ENCODE measurements around the gene VSIR.
A peak's percentile ranks its signal among the peaks of the same experiment; 100 is the strongest.

VSIR gene

DNA sequence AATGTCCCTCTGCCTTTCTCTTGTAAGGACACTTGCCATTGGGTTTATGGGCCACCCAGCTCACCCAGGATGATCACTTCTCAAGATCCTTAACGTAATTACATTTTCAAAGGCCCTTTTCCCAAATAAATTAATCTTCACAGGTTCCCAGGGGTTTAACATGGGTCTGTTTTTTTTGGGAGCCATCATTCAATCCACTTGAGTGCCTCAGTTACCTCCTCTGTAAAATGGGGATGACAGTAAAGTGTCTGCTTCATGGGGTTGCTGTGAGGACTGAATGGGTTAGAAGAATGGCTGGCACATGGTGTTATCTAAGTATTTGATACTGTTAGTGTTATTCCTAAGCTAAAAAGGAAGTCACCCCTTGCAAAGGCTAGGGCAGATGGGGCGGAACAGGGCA lies 61.1 kb downstream of the VSIR start:
- H3K27ac Mint-ChIP-seq, result no peak overlapping the region
- peaks cover 45% of the 10 kb centered on the region for H3K4me1 Mint-ChIP-seq
- DNase-seq (ENCODE audit: low spot score in 2 of 2) (no peak), ATAC-seq (ENCODE audit: low read depth) (no peak)
- H3K27me3 Mint-ChIP-seq, result no peaks in the 10 kb centered on the region
- no peaks in the 10 kb centered on the region for H3K36me3 Mint-ChIP-seq
- no peak overlapping the region for H3K4me3 Mint-ChIP-seq
- H3K9me3 Mint-ChIP-seq, result no peaks in the 10 kb centered on the region

DNA sequence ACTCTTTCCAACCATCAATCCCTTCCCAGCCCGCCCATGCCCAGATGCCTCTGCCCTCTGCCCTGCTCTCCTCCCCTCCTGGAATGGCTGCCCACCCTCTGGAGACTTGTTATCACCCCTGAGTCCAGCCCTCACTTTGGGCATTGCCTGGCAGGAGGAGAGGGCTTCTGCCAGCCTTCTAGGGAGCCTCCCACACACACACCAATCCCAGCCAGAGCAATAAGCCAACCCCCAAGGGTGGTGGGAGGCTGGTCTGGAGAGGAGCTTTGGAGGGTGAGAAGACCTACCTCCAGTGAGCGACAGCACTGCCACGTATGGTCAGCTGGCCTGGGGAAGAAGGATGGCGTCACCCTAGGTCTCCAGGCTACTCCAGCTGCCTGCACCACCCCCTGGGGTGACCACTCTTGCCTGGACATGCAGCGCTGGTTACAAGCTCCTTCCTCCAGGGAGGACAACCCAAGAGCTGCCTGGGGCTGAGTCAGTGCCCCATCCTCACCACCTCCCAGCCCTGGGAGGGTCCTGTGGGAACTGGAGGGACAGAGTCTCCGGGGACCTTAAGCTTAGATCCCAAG lies 62.2 kb downstream of the VSIR start:
- no peak for DNase-seq (ENCODE audit: low spot score in 2 of 2)
- H3K4me1 Mint-ChIP-seq, result peaks cover 45% of the 10 kb centered on the region
- H3K4me3 Mint-ChIP-seq, result no peak overlapping the region
- no peak for ATAC-seq (ENCODE audit: low read depth)
- no peaks in the 10 kb centered on the region for H3K9me3 Mint-ChIP-seq
- no peaks in the 10 kb centered on the region for H3K36me3 Mint-ChIP-seq
- H3K27me3 Mint-ChIP-seq, result no peaks in the 10 kb centered on the region
- no peak overlapping the region for H3K27ac Mint-ChIP-seq

DNA sequence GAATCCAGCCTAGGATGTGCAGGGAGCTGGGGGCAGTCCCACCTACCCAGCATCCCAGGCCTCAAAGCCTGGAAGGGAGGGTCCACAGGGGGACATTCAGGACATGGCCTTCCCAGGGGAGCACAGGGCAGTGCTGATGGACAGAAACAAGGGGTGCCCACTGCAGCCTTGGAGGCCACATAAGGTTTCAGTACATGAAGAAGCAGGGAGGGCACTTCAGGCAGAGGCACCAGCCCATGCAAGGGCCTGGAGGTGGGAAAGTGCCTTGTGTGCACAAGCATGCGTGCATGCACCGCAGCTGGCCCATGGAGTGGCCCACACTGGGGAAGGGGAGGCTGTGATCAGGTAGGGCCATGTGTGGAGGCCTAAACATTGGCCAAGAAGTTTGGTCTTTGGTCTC lies 62.8 kb downstream of the VSIR start:
- Mint-ChIP-seq H3K4me1 (peaks cover 42% of the 10 kb centered on the region), H3K9me3 (no peaks in the 10 kb centered on the region), H3K27ac (no peak overlapping the region), H3K36me3 (no peaks in the 10 kb centered on the region), H3K27me3 (no peaks in the 10 kb centered on the region), H3K4me3 (no peak overlapping the region)
- DNase-seq (ENCODE audit: low spot score in 2 of 2) (no peak), ATAC-seq (ENCODE audit: low read depth) (no peak)

DNA sequence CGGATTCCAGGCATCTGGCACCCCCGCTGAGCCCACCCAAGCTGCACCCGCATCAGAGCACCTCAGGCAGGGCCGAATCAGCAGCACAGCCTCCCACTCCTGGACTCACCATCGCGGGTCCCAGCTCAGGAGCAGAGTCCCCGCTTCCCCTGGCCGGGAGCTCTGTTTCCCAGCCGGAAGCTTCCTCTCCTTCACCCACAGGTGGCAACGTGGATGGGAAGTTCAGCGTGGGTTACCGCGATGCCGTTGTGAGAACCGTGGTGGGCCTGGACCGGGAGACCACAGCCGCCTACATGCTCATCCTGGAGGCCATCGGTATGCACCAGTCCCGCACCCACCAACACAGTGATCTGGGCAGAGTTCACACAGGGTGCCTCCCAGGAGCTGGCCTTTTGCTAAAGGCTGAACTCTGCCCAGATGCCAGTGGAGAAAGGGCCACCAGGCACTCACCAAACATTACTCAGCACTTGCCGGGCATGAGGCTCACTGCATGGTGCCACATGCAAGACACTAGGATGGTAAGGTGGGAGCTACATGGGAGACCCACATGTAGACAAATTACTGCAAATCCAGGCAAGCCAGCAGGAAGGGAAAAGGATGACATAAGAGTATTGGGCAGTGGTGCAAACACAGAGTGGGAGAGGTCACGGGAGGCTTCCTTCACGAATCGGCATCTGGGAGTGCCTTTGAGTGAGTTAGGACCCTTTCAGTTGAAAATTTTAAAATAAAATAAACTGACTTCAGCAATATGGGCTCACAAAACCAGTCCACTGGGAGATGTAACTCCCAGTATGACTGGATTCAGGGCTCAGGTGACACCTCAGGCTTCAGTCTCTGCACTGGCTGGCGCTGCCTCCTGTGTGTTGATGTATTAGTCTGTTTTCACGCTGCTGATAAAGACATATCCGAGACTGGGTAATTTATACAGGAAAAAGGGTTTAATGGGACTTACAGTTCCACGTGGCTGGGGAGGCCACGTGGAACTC lies 64.1 kb downstream of the VSIR start:
- Mint-ChIP-seq H3K4me1 (peaks cover 35% of the 10 kb centered on the region), H3K9me3 (no peaks in the 10 kb centered on the region), H3K36me3 (no peaks in the 10 kb centered on the region), H3K27me3 (no peaks in the 10 kb centered on the region), H3K4me3 (no peak overlapping the region), H3K27ac (peak overlapping the region; percentile 68)
- no peak for DNase-seq (ENCODE audit: low spot score in 2 of 2)
- no peak for ATAC-seq (ENCODE audit: low read depth)

DNA sequence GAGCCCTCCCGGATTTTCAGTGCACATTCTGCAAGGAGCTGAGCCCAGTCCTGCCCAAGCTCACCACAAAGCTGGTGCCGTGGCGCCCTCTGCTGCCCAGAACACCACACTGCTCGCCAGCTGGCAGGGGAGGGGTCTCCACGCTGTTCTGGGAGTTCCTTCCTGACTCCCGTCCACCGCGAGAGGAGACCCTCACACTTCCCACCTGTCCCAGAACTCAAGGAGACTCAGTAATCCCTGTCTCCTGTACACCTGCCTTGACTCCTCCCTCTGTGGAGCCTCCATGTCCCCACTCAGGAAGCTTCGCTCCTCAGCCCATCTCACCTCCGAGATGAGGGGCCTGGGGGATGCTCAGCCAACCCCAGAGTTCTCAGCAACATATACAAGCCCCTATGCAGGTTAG lies 65.0 kb downstream of the VSIR start:
- Mint-ChIP-seq H3K36me3 (no peaks in the 10 kb centered on the region), H3K9me3 (no peaks in the 10 kb centered on the region), H3K4me3 (no peak overlapping the region), H3K4me1 (peaks cover 26% of the 10 kb centered on the region), H3K27me3 (no peaks in the 10 kb centered on the region), H3K27ac (no peak overlapping the region)
- ATAC-seq (ENCODE audit: low read depth), result peak; percentile 78
- DNase-seq (ENCODE audit: low spot score in 2 of 2), result peak; percentile 54 to 76

DNA sequence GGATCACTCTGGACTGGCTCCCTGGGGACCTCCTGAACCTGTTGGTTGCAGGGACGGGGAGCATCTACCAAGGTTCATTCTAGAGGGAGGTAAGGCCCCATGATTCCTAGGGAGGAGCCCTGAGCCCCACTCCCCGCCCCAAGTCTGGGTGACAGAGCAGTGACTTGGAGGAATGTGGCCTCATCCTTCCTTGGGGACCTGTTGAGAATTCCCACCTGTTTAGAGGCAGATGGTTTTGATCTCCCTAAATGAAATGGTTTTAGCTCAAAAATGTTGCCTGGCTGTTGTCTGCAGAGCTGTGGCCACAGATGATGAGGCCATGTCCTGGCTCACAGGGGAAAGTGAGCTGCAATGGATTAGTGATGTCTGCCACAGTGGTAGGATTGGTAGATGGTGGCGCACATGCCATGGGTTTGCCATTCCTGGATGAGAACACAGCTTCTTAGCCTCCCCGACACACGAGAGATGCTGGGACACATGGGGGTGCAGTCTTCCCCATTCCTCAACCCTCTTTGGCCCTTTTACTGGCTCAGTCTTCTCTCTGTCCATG lies 66.0 kb downstream of the VSIR start:
- Mint-ChIP-seq H3K27me3 (peaks cover 1% of the 10 kb centered on the region), H3K4me3 (no peak overlapping the region), H3K9me3 (no peaks in the 10 kb centered on the region), H3K36me3 (no peaks in the 10 kb centered on the region), H3K27ac (peak overlapping the region; percentile 45), H3K4me1 (peaks cover 18% of the 10 kb centered on the region)
- ATAC-seq (ENCODE audit: low read depth) (no peak), DNase-seq (ENCODE audit: low spot score in 2 of 2) (no peak)

DNA sequence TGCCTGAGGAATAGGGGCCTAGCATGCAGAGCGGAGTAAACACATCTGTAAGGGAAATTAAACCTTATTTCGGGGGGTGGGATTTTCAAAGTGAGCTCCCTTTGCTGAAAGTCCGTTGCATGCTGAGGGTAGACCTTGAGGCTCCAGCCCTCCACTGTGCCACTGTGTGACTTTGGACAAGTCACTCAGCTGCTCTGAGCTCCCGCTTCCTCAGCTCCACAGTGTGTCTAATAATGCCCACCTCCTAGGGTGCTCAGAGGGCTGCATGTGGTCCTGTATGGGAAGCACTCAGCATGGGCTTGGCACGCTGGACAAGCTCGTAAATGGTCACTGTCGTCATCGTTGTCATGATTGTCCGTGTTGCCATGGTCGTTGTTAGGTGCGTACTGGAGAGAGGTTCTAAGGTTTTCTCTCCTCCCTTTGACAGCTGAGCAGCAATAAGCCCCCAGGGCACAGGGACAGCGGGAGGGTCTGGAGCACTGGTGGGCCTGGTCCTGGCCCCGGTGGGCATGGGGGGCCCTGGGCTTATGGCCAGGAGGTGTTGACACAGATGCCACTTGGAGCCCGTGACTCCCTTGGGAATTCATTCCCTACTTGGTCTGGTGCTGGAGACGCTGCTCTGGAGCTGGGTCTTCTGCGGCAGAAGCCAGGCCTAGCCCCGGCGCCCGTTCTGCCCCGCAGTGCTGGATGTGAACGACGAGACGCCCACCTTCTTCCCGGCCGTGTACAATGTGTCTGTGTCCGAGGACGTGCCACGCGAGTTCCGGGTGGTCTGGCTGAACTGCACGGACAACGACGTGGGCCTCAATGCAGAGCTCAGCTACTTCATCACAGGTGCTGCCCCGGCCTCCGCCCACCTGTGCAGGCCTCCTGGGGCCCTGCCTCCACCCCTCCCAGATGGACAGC lies 66.9 kb downstream of the VSIR start:
- H3K36me3 Mint-ChIP-seq, result no peaks in the 10 kb centered on the region
- DNase-seq (ENCODE audit: low spot score in 2 of 2), result no peak
- H3K4me1 Mint-ChIP-seq, result peaks cover 17% of the 10 kb centered on the region
- peaks cover 1% of the 10 kb centered on the region for H3K27me3 Mint-ChIP-seq
- no peak overlapping the region for H3K27ac Mint-ChIP-seq
- ATAC-seq (ENCODE audit: low read depth), result no peak
- H3K9me3 Mint-ChIP-seq, result no peaks in the 10 kb centered on the region
- H3K4me3 Mint-ChIP-seq, result no peak overlapping the region

DNA sequence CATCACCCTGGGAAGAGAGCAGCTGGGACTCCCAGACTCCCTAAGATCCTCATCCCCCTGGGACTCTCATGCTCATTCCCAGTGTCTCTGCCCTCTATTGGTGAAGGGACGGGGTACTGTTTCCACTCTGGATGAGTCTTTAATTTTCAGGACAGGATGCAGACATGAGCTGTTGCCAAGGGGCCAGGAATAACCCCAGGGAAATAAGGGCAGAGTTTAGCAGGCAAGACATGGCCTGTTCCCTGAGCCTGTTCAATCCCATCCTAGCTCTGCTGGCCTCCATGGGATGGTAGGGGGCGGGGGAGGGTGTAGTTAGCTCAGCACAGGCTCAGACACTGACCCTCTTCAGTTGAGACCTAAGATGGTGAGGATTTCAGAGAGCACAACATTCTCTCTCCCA lies 67.7 kb downstream of the VSIR start:
- H3K27me3 Mint-ChIP-seq, result peaks cover 1% of the 10 kb centered on the region
- H3K27ac Mint-ChIP-seq, result no peak overlapping the region
- H3K4me3 Mint-ChIP-seq, result no peak overlapping the region

DNA sequence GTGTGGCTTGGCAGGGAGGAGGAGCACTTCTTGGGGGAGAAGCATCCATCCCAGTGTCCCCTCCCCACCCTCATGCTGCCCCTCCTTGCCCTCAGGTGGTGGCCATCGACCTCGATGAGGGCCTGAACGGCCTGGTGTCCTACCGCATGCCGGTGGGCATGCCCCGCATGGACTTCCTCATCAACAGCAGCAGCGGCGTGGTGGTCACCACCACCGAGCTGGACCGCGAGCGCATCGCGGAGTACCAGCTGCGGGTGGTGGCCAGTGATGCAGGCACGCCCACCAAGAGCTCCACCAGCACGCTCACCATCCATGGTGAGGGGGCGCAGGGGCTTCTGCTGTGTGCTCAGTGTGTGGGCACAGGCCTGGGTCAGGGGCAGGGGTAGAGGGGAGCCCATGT lies 68.5 kb downstream of the VSIR start:
- H3K4me3 Mint-ChIP-seq, result no peak overlapping the region
- H3K27me3 Mint-ChIP-seq, result peaks cover 1% of the 10 kb centered on the region
- H3K36me3 Mint-ChIP-seq, result no peaks in the 10 kb centered on the region
- ATAC-seq (ENCODE audit: low read depth), result no peak
- DNase-seq (ENCODE audit: low spot score in 2 of 2), result no peak
- H3K9me3 Mint-ChIP-seq, result no peaks in the 10 kb centered on the region
- H3K4me1 Mint-ChIP-seq, result peaks cover 13% of the 10 kb centered on the region
- no peak overlapping the region for H3K27ac Mint-ChIP-seq

More for the DNA sequence above, 67.7 kb downstream of the VSIR start:
- Mint-ChIP-seq H3K4me1 (peaks cover 17% of the 10 kb centered on the region), H3K9me3 (no peaks in the 10 kb centered on the region), H3K36me3 (no peaks in the 10 kb centered on the region)
- ATAC-seq (ENCODE audit: low read depth) (no peak), DNase-seq (ENCODE audit: low spot score in 2 of 2) (no peak)

DNA sequence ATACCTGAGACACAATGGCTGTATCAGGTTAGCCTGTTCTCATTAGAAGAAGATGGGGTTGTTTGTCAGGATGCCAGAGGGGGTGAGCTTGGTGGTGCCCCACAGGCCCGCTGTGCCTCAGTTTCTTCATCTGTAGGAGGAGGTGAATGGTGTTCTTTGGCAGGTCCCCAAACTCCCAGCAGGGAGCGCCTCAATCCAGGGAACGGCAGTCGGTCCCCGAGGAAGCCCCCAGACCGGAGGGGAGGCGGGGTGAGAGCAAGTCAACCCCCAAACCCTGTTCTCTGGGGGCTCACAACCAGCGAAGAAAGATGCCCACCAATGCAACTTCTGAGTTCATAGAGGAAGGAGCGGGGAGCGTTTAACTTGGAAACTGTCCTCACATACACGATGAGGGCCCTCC lies 69.7 kb downstream of the VSIR start:
- Mint-ChIP-seq H3K4me3 (no peak overlapping the region), H3K27ac (no peak overlapping the region), H3K36me3 (no peaks in the 10 kb centered on the region), H3K27me3 (peaks cover 1% of the 10 kb centered on the region), H3K9me3 (no peaks in the 10 kb centered on the region), H3K4me1 (peaks cover 7% of the 10 kb centered on the region)
- ATAC-seq (ENCODE audit: low read depth), result no peak
- no peak for DNase-seq (ENCODE audit: low spot score in 2 of 2)

DNA sequence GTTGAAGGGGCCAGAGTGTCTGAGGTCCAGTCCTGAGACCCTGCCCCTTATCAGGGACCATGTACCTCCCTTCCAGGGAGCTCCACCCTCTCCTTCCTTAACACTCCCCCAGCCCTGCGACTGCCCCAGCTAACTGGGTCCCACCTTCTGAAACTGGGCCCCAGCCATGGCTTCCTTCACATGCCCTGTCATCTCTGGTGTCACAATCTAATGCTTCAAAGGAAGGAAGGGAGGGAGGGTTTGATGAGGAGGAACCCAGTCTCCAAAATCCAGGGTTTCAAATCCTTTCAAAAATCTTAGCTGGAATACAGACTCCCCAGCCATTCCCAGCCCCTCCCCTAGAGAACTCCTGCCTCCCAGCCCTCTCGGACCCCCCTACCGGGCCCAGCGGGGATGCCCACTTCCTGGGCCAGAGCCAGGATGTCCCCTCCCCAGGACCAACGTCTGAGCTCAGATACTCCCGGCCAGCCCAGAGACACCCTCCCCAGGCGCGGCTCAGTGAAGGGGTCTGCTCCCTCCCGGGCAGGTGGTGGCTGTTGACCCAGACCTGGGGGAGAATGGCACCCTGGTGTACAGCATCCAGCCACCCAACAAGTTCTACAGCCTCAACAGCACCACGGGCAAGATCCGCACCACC lies 71.7 kb downstream of the VSIR start:
- no peak overlapping the region for H3K27ac Mint-ChIP-seq
- ATAC-seq (ENCODE audit: low read depth), result no peak
- peaks cover 12% of the 10 kb centered on the region for H3K4me1 Mint-ChIP-seq
- DNase-seq (ENCODE audit: low spot score in 2 of 2), result no peak
- peaks cover 1% of the 10 kb centered on the region for H3K27me3 Mint-ChIP-seq
- no peak overlapping the region for H3K4me3 Mint-ChIP-seq
- H3K36me3 Mint-ChIP-seq, result no peaks in the 10 kb centered on the region
- no peaks in the 10 kb centered on the region for H3K9me3 Mint-ChIP-seq

DNA sequence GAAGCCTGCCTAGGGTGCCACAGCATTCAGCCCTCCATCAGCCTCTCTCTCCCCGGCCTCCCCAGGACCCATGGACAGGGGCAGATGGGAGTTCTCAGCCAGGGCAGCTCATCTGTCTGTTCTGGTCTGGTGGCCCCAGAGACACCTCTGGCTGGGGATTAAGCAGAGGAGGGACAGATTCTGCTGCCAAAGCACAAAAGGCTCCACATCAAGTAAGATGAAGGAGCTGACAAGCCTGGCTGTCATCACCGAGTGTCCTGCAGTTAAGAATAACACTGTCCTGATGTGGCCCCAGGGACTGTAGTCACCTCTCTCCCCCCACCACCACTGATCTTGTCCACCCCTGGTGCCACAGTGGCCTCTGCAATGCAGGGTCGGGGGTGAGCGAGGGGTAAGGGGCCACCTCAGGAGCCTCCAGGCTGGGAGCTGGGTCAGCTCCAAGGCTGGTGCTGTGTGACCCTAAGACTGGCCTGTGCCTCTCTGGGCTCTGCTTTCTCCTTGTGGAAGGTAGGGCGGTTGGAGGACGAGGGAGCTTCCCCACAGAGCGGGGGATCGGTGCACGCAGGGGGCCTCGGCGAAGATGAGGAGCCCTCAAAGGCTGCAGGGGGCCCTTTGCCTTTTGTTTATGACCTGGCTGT lies 72.5 kb downstream of the VSIR start:
- Mint-ChIP-seq H3K36me3 (no peaks in the 10 kb centered on the region), H3K9me3 (no peaks in the 10 kb centered on the region), H3K4me1 (peaks cover 13% of the 10 kb centered on the region), H3K4me3 (no peak overlapping the region), H3K27me3 (peaks cover 1% of the 10 kb centered on the region), H3K27ac (no peak overlapping the region)
- ATAC-seq (ENCODE audit: low read depth) (no peak), DNase-seq (ENCODE audit: low spot score in 2 of 2) (no peak)

DNA sequence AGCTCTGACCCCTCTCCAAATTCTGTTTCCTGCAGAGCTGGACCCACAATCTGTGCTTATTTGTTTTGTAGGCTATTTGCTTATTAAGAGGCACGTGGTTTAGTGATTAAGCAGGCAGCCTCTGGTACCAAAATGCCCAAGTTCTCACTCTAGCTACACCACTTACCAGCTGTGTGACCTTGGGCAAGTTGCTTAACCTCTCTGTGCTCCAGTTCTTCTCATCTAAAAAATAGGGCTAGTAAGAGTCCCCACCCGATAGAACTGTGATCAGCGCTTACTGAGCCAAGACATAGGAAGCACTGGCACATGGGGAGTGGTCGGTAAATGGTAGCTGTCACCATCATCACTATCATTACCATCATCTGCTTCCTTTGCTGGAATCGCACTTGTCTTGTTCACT lies 74.6 kb downstream of the VSIR start:
- H3K9me3 Mint-ChIP-seq, result no peaks in the 10 kb centered on the region
- DNase-seq (ENCODE audit: low spot score in 2 of 2), result no peak
- no peak overlapping the region for H3K4me3 Mint-ChIP-seq
- H3K36me3 Mint-ChIP-seq, result no peaks in the 10 kb centered on the region
- no peak for ATAC-seq (ENCODE audit: low read depth)
- no peak overlapping the region for H3K27ac Mint-ChIP-seq
- H3K27me3 Mint-ChIP-seq, result peaks cover 1% of the 10 kb centered on the region
- H3K4me1 Mint-ChIP-seq, result peaks cover 25% of the 10 kb centered on the region
